Colonic mucosa (tissue), 4 donors: ENCODE data around the gene NUDT9. TPM values are rescaled to one million over a fixed set of nuclear protein-coding genes. Genes with fewer than 3 reads are reported as not detected.
A peak's percentile ranks its signal among the peaks of the same experiment; 100 is the strongest.
"Not testable (repeated sequence)": the region's sequence is repeated elsewhere in the genome, so short reads cannot be mapped to it uniquely, and the experiment has no call there.

Experiments used
- DNase-seq: peaks from one replicate; pipeline ENCODE4 v3.0.0-alpha.2; 2020
- H3K27ac ChIP-seq: fragments of 200-600 bp; one replicate; pipeline ENCODE4 v1.8.0; 2021
- H3K27me3 ChIP-seq: fragments of 200-600 bp; one replicate; pipeline ENCODE4 v1.8.0; 2021
- H3K36me3 ChIP-seq: fragments of 200-600 bp; one replicate; pipeline ENCODE4 v1.8.0; 2021
- H3K4me1 ChIP-seq: fragments of 200-600 bp; one replicate; pipeline ENCODE4 v1.8.0; 2021; ENCODE audit warnings: mild to moderate bottlenecking
- H3K4me3 ChIP-seq: fragments of 200-600 bp; one replicate; pipeline ENCODE4 v1.8.0; 2021
- H3K9ac ChIP-seq, 2 donors: one replicate each; pipeline ENCODE4 v1.7.0; 2013; ENCODE audit warnings: control low read depth in 2 of 2, low read depth in 2 of 2, low read length in 2 of 2
- H3K9me3 ChIP-seq: fragments of 200-600 bp; one replicate; pipeline ENCODE4 v1.8.0; 2021
- intact Hi-C: fragments of 100-400 bp; cut with DNase I; formaldehyde crosslinking; loops from one replicate; pipeline ENCODE4 v1.14.1; 2022
- total RNA-seq, 2 donors: library from RNA; stranded (reverse); fragmentation: NEBNext Ultra II Directional in 1 of 2; extraction: Animal tissue kit (Norgen Biotek cat#: 25700) in 1 of 2; gene quantifications; one replicate each; pipeline ENCODE4 v1.2.1, GENCODE V29; 2021
- TF ChIP-seq, protein P1 (sequence below): fragments of 200-600 bp; IDR thresholded peaks from one replicate; pipeline ENCODE4 v1.8.0; 2022; ENCODE audit warnings: antibody characterized with exemption, mild to moderate bottlenecking
- donor health status: healthy.
- donor health status: DM: no; HTN: no; CAD: no.
- donor health status: DM: no; HTN: no; CAD: no.

The NUDT9 gene
- total RNA-seq, 2 donors from 2014 or later = 31.4 to 52.0 TPM

DNA sequence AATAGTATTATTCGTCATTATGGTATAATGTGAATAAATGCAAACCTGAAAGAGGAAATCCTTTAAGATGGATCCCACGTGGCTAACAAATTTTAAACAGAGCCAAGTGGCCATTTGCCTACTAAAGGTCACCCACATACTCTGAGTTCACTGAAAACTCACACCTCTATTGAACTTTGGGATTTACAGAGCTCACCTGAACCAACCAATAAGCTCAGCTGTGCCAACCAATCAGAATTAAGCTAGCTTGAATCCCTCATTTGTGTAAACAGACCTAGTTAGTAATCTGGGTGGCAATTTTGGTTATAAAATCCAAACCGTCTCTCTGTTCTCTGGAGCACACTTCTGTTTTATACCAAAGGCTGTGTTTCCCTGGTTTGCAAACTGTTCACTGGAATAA lies 5.4 kb upstream of the NUDT9 start:
- Histone ChIP-seq H3K9me3 (no peaks in the 10 kb centered on the region), H3K27me3 (no peaks in the 10 kb centered on the region), H3K27ac (peak overlapping the region; percentile 32), H3K9ac (no peak overlapping the region), H3K4me3 (no peak overlapping the region), H3K4me1 (peaks cover 3% of the 10 kb centered on the region), H3K36me3 (no peaks in the 10 kb centered on the region)
- DNase-seq = peak; percentile 74
- TF ChIP-seq, protein P1, sequence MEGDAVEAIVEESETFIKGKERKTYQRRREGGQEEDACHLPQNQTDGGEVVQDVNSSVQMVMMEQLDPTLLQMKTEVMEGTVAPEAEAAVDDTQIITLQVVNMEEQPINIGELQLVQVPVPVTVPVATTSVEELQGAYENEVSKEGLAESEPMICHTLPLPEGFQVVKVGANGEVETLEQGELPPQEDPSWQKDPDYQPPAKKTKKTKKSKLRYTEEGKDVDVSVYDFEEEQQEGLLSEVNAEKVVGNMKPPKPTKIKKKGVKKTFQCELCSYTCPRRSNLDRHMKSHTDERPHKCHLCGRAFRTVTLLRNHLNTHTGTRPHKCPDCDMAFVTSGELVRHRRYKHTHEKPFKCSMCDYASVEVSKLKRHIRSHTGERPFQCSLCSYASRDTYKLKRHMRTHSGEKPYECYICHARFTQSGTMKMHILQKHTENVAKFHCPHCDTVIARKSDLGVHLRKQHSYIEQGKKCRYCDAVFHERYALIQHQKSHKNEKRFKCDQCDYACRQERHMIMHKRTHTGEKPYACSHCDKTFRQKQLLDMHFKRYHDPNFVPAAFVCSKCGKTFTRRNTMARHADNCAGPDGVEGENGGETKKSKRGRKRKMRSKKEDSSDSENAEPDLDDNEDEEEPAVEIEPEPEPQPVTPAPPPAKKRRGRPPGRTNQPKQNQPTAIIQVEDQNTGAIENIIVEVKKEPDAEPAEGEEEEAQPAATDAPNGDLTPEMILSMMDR = no peak
- intact Hi-C loops = no loop called here

DNA sequence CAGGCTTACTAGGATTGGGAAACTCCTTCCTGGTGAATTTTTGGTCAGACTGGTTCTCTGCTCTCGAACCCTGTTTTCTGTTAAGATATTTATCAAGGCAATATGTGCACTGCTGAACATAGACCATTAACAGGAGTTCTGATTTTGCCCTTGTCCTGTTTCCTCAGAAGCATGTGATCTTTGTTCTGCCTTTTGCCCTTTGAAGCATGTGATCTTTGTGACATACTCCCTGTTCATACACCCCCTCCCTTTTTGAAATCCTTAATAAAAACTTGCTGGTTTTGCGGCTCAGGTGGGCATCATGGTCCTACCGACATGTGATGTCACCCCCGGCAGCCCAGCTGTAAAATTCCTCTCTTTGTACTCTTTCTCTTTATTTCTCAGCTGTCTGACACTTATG lies 4.0 kb upstream of the NUDT9 start:
- DNase-seq, H3K9ac ChIP-seq, H3K36me3 ChIP-seq, H3K4me3 ChIP-seq, H3K27ac ChIP-seq, intact Hi-C loops, H3K27me3 ChIP-seq, H3K9me3 ChIP-seq, H3K4me1 ChIP-seq: not testable (repeated sequence)

GRCh38 chr4:87419578-87420249 lies 2.7 kb upstream of the NUDT9 start:
- Histone ChIP-seq H3K27me3 (no peaks in the 10 kb centered on the region), H3K36me3 (no peaks in the 10 kb centered on the region), H3K27ac (peak overlapping the region; percentile 38), H3K9ac (no peak overlapping the region), H3K4me1 (peaks cover 3% of the 10 kb centered on the region), H3K4me3 (no peak overlapping the region), H3K9me3 (no peaks in the 10 kb centered on the region)
- intact Hi-C loops = no loop called here
- DNase-seq = no peak
- TF ChIP-seq, protein P1 = no peak

- Histone ChIP-seq H3K27me3 (no peaks in the 10 kb centered on the region), H3K27ac (peak overlapping the region; percentile 38), H3K4me1 (peaks cover 3% of the 10 kb centered on the region), H3K36me3 (no peaks in the 10 kb centered on the region), H3K9ac (no peak overlapping the region), H3K4me3 (no peak overlapping the region), H3K9me3 (no peaks in the 10 kb centered on the region)
- DNase-seq = no peak
- TF ChIP-seq, protein P1 = no peak
- intact Hi-C loops = no loop called here
Measured at GRCh38 chr4:87420276-87420830, 2.0 kb upstream of the NUDT9 start.

GRCh38 chr4:87423317-87424098 lies 1.1 kb downstream of the NUDT9 start:
- DNase-seq = no peak
- no peaks in the 10 kb centered on the region for H3K27me3 ChIP-seq
- H3K9ac ChIP-seq = peak overlapping the region; percentile 86 to 90
- peaks cover 5% of the 10 kb centered on the region for H3K4me1 ChIP-seq
- H3K36me3 ChIP-seq = no peaks in the 10 kb centered on the region
- H3K27ac ChIP-seq = peak overlapping the region; percentile 87
- H3K4me3 ChIP-seq = peak overlapping the region; percentile 52
- intact Hi-C loops = no loop called here
- no peaks in the 10 kb centered on the region for H3K9me3 ChIP-seq
- TF ChIP-seq, protein P1 = no peak

DNA sequence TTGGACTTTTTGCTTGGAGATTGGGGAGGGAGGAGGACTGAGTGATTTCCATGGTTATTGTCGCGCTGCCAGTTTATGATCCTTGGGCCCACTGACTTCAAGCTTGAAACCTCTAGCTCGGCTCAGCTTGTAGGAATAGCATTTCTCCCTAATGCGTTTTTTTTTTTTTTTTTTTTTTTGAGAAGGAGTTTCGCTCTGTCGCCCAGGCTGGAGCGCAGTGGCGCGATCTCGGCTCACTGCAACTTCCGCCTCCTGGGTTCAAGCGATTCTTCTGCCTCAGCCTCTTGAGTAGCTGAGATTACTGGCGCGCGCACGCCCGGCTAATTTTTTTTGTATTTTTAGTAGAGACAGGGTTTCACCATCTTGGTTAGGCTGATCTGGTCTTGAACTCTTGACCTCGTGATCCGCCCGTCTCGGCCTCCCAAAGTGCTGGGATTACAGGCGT lies 1.7 kb downstream of the NUDT9 start:
- intact Hi-C loops, H3K9ac ChIP-seq, H3K4me1 ChIP-seq: not testable (repeated sequence)

More for the DNA sequence above, 1.7 kb downstream of the NUDT9 start:
- H3K9me3 ChIP-seq, H3K36me3 ChIP-seq, DNase-seq, H3K4me3 ChIP-seq, H3K27me3 ChIP-seq, H3K27ac ChIP-seq: not testable (repeated sequence)
